Fibroblast of peridontal ligament (primary cell): Measurements from ENCODE around the gene NKAIN1.
A peak's percentile ranks its signal among the peaks of the same experiment; 100 is the strongest.
"Not testable (repeated sequence)": the region's sequence is repeated elsewhere in the genome, so short reads cannot be mapped to it uniquely, and the experiment has no call there.

ENCODE experiments used
- DNase-seq: peaks from one replicate; pipeline ENCODE4 v3.0.0-alpha.2; 2010; ENCODE audit errors: extremely low read depth

Gene NKAIN1

DNA sequence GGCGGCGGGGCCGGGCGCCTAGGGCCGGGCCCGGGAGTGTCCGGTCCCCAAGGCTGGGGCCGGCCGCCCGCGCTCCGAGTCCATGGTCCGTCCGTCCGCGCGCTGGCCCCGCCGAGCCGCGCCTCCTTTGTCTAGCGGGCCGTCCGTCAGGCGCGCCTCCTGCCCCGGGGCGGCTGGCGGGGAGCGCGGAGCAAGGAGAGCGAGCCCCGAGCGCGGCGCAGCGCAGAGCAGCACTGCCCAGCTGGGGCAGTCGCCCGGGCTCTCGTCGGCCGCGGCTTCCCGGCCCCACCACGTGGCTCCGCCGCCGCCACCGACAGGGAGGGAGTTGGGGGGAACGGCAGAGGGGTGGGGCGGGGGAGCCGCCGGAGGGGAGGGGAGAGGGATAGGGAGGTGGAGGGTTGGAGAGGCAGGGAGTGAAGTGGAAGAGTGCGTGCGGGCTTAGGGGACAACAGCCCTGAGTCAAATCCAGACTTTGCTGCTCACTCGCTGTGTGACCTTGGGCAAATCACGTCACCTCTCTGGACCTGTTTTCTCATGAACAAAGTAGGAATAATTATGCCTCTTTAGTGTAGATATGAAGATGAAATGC lies at the start of gene NKAIN1:
TSS of gene NKAIN1 (minus strand) at position 235 of the 589 bp plus-strand sequence. CDS start 340 bp downstream, outside the sequence.
- no peak for DNase-seq

DNA sequence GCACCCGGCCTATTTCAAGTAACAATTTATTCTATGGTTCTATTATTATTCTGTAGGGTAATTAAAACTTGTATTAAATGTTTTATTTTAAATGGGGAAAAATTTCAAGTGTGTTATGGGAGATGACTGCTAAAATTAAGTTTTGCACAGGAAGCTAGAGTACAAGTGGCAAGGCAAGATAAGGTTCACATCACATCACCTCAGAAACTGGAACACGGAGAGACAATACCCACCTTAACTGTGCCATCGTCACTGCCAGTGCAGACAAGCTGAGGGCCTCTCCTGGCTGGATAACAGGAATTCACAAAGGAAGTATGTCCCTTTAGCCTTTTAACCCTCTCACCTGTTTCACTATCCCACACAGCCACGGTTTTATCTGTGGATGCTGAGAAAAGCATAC lies 49.3 kb upstream of the NKAIN1 start:
- DNase-seq: no peak

- DNase-seq: not testable (repeated sequence)
Observed at GRCh38 chr1:31287791-31288190, 48.1 kb upstream of the NKAIN1 start.

DNA sequence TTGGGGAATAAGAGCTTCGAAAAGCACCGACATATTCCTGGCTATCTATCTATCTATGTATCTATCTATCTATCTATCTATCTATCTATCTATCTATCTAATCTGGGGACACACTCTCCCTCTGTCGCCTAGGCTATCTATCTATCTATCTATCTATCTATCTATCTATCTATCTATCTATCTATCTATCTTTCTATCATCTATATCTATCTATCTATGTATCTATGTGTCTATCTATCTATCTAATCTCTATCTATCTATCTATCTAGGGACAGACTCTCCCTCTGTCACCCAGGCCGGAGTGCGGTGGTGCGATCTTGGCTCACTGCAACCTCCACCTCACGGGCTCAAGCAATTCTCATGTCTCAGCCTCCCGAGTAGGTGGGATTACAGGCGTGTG lies 42.7 kb upstream of the NKAIN1 start:
- DNase-seq: not testable (repeated sequence)

DNA sequence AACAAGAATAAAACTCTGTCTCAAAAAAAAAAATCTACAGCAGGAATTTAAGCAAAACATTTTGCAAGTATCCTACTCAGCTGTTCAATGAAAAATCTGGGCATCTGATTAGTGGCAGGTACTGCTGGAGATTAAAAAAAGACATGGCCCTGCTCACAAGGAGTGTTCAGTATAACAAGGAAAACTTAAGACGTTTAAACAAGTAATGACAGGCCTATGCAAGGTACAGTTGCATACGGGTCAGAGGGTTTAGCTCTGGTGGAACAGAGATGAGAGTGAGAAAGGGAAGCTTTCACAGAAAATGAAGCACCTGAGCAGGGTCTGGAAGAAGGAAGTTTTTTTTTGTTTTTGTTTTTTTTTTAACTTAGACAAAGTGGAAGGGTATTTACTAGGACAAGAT lies 33.9 kb upstream of the NKAIN1 start:
- DNase-seq: no peak

- no peak for DNase-seq
Observed at GRCh38 chr1:31272369-31272768, 32.7 kb upstream of the NKAIN1 start.

DNA sequence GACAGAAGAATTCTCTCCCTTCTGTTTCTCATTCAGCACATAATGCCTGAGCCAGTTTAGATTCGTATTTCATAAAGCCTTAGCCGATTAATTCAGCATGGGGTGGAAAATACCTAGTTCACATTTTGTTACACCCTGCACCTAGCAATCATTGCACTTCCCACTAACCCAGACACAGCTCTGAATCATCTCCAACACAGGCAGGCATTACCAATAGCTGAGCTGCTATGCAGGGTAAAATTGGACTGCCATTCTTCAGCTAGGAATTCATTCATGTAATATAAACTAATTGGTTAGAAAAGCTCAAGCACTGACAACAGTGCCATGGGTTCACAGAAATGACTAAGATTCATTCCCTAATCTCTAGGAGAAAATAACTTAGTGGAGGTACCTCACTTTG lies 26.9 kb upstream of the NKAIN1 start:
- DNase-seq: no peak

- no peak for DNase-seq
Observed at GRCh38 chr1:31264790-31265386, 25.2 kb upstream of the NKAIN1 start.

- no peak for DNase-seq
Observed at GRCh38 chr1:31263408-31263807, 23.7 kb upstream of the NKAIN1 start.

- not testable (repeated sequence) for DNase-seq
Observed at GRCh38 chr1:31262393-31262792, 22.7 kb upstream of the NKAIN1 start.

- no peak for DNase-seq
Observed at GRCh38 chr1:31261916-31262315, 22.2 kb upstream of the NKAIN1 start.

DNA sequence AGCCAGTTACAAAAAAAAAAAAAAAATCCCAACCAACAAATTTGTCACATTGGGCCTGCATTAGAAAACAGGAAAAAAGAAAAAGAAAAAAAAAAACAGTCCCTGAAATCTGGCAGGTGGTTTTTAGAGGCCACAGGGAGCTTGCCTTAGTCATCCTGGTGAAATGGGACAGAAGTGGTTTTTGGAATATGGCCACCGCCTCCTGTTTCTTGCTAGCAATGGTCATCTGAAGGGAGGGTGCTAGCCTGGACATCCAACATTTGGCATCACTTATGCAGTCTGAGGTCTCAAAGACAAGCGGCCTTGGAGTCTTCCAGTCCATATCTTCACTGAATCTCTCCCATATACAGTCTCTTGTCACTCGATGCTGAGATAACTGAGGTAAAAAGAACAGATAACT lies 20.1 kb upstream of the NKAIN1 start:
- no peak for DNase-seq

DNA sequence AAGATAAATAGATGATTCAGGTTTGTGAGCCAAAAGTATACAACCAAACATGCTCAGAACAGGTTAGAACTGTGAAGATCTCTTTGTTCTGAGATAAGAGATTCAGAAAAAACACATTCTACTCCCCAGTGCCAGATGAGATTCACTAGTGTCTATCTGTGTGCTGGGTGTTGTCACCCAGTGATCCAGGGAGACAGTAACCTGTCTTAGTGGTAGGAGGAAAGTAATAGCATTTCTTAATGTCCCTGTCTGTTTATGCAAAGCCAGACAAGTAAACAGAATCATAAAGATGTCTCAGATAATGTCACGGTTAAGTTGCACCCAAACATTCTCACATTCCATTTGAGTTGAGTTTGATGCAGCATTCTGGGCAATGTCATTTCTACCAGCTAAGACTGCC lies 18.9 kb upstream of the NKAIN1 start:
- no peak for DNase-seq

DNA sequence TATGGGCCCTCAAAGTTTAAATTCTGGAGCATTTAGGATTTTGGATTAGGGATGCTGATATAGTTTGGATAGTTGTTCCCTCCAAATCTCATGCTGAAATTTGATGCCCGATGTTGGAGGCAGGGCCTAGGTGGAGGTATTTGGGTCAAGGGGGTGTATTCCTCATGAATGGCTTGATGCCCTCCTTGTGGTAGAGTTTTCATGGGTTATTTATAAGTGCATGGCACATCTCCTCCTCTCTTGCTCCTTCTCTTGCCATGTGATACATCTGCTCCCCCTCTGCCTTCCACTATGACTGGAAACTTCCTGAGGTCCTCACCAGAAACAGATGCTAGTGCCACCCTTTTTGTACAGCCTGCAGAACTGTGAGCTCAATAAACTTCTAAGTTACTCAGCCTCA lies 17.5 kb upstream of the NKAIN1 start:
- DNase-seq: no peak

DNA sequence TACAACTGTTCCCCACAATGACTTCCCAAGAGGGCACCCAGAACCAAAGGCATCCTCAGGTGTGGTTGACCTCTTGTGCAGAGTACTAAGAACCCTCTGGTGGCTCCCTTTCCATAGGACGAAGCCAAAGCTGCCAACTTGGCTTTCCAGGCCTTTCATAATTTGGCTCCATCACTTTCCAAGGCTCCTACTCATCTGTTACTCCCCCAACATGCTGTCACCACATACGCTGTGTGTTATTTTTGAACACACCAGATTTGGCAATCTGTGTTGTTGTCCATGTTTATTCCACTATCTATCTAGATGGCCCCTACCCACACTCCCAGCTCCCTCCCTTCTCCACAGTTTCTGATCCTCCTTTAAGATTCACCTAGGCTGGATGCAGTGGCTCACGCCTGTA lies 10.2 kb upstream of the NKAIN1 start:
- no peak for DNase-seq

DNA sequence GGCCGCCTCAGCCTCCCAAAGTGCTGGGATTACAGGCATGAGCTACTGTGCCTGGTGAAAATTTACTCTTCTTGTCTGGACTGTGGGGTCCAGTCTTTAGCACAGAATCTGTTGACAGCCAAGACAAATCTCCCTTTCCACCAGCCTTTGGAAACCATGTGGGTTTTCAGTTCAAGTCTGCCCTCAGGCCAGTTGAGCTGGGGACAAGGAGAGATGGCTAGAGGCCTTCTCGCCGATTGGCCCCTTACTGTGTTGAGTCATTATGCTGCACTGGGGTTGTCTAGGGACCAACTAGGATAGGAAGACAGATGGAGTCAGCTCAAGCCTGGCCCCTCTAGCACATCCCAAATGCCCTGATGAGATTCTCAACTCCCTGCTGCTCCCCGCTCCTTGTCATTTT lies 8.6 kb upstream of the NKAIN1 start:
- no peak for DNase-seq

DNA sequence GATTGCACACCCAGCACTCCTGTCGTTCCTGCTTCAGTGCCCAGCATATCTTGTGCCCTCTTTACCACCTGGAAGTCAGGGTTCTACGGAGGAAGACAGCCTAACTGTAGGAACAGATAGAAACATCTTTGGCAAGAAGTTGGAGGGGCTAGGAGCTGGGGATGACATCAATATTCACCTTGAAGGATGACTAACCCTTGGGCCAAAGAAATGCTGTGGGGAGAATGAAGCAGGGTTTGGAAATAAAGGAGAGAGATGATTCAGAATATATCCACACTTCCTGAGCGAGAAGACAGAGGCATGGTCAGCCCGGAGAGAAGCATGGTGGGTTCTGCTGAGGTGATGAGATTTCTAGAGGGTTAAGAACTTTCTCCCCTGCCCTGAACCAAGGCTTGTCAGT lies 4.6 kb upstream of the NKAIN1 start:
- DNase-seq: no peak

GRCh38 chr1:31243501-31244286 lies 4.0 kb upstream of the NKAIN1 start:
- no peak for DNase-seq

DNA sequence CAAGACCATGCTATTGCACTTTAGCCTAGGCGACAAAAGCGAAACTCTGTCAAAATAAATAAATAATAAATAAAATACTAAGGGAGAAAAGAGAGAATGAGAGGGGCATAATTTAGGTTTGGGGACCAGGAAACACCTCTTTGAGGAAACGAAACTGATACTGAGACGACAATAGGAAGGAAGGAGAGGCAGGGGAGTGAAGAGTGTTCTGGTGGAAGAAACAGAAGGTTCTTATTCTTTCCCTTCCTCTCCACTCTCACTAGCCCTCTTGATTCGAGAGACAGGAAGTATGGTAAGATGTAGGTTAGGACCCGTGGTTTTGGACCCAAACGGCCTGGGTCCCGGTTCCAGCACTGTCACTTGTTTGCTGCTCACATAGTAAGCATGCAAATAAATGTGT lies 1.6 kb upstream of the NKAIN1 start:
- no peak for DNase-seq

DNA sequence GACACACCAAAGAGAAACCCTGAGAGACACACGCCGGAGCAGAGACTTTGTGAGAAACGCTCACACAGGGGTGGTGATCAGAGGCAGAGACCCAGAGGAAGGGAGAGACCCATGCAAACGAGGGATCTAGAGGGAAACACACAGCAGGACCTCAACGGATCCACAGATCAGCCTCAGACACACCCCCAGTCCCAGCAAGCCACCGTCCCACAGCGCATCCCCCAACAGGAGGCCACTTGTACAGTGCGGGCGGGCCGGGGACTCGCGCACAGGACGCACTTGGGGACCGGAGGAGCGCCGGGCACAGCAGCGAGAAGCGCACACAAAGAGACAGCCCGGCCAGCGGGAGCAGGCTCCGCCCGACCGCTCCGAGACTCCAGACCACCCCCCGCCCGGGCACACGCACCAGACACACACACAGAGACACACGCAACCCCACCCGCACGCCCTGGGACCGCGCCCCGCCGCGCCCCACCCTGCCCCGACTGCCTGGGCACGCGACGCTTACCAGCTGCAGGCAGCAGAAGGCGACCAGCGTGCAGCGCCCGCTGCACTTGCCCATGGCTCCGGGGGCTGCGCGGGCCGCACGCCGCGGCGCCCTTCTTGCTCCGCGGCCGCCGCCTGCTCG lies 587 bp downstream of the NKAIN1 start:
- peak; percentile 21 for DNase-seq

GRCh38 chr1:31238612-31238985 lies 1.1 kb downstream of the NKAIN1 start:
- DNase-seq: no peak

GRCh38 chr1:31234870-31235269 lies 4.8 kb downstream of the NKAIN1 start:
- no peak for DNase-seq
